SHP77 treated with DMSO at 0.1 percent for 48 hours (cell line): Measurements from ENCODE around the gene IRF2.

Source experiments
- DNase-seq: peaks from one replicate; lab custom pipeline; 2025; lab: John Stamatoyannopoulos, UW

Gene IRF2

GRCh38 chr4:184368290-184368689, 106.1 kb downstream of the IRF2 start:
- no peak for DNase-seq

DNA sequence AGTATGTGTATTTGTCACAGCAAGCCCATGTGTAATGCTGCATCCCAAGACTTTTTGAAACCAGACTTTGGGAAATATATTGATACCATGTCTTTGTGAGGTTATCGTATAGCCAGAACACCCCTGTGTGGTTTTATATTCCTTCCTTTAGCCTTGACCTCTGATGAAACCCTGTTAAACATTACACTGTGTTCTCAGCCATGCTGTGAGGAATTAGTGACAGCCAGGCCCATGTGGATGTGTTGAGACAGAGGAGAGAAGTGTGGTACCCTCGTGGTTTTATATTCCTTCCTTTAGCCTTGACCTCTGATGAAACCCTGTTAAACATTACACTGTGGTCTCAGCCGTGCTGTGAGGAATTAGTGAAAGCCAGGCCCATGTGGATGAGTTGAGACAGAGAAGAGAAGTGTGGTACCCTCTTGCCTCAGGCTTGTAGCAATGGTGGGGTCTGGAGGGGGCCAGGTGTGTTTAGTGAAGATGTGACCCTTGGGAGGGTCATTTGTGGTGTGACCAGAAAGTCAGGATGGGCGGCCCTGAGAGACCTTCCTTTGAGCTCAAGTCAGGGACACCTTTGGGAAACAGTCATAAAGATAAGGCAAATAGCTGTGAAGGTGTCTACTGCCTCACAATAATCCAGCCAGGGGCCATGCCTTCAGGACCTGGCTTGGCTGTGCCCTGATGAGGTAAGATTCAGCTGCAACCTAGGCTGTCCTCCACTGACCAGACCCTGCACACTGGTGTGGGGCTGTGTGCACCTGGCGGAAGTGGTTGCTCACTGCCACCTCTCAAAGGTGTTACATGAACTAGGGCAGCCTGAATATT, 110.0 kb downstream of the IRF2 start:
- no peak for DNase-seq

- no peak for DNase-seq
Measured at GRCh38 chr4:184363258-184363657, 111.1 kb downstream of the IRF2 start.

GRCh38 chr4:184362396-184362795, 112.0 kb downstream of the IRF2 start:
- DNase-seq, result no peak

GRCh38 chr4:184361443-184361842, 112.9 kb downstream of the IRF2 start:
- no peak for DNase-seq

- DNase-seq, result no peak
Measured at GRCh38 chr4:184359888-184360287, 114.5 kb downstream of the IRF2 start.

DNA sequence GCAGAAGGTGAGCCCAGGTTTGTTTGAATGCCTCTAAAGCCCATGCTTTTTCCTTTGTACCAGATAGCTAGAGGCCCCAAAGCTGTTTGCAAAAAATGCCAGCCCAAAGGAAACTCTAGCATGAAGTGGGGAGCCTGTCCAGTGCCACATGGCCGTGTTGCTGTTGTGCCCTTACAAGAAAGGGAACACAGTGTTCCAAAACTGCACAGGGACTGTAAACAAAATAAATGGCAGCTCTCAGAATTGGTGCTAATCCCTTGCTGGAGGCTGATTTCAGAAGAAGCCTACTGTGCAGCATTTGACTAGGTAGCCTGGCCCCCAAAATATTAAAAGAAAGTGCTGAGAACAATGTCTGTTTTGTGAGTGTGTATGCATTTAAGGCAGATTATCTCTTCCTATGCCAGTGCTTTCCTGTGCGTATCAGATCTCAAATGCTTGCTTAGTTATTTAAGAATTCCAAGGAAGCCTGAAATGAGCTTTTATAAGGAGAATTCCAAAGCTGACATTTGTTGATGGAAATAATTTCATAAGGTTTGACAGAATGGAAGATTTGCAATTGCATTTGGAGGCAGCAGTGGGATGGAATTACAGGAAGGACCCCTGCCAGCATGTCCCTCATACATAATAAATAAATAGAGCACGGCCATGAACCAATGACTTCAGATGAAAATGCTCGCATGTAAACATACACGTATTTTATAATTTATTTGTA, 115.7 kb downstream of the IRF2 start:
- DNase-seq, result no peak

DNA sequence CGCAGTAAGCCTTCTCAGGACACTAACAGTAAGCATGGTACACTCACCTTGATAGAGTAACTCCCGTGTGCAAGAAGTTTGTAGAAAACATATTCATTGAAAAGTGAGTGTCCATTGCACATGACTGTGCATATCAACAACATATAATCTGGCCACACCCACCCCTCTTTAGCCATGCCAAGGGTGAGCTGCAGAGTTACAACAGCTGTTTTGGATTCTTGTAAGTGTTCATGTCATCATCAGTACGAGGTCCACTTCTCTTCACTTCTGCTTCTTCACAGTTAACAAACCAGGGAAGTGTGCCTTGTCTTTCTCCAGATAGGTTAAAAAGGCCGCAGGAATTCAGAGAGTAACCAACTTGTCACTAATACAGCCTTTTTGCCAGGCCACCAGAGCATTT, 116.6 kb downstream of the IRF2 start:
- DNase-seq, result no peak

- DNase-seq, result no peak
Measured at GRCh38 chr4:184357165-184357564, 117.2 kb downstream of the IRF2 start.

- no peak for DNase-seq
Measured at GRCh38 chr4:184356366-184356765, 118.0 kb downstream of the IRF2 start.

DNA sequence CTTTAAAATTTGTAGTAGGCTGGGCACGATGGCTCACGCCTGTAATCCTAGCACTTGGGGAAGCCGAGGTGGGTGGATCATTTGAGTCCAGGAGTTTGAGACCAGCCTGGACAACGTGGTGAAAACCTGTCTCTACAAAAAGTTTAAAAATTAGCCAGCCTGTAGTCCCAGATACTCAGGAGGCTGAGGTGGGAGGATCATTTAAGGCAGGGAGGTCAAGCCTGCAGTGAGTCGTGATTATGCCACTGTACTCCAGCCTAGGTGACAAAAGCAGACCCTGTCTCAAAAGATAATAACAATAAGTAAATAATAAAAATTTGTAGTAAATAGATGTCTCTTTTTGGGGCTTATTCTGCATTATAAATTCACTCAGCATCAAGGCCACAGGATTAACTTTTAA, 118.5 kb downstream of the IRF2 start:
- DNase-seq, result no peak

DNA sequence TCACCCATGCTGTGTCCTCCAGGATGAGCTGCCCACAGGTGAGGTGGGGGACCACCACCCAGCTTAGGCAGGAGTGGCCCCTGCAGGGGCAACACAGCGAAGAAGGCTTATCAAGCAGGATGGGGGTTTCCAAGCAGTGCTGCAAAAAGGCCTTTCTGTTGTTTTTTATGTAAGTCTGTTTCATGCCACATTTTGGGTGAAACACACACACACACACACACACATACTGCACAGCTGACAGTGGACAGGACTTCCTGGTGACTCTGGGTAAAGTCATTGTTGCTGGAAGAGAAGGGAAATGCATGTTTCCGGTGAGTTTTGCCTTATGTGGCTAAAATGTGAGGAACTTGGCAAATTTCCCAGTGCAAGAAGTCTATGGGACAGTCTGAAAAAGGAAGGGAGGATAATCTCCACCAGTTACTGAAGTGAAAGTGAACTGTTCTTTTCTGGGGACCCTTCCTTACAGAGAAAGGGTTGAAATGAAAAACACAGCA, 119.2 kb downstream of the IRF2 start:
- no peak for DNase-seq

- DNase-seq, result no peak
Measured at GRCh38 chr4:184352891-184353290, 121.5 kb downstream of the IRF2 start.

- DNase-seq, result no peak
Measured at GRCh38 chr4:184351560-184352451, 122.5 kb downstream of the IRF2 start.

DNA sequence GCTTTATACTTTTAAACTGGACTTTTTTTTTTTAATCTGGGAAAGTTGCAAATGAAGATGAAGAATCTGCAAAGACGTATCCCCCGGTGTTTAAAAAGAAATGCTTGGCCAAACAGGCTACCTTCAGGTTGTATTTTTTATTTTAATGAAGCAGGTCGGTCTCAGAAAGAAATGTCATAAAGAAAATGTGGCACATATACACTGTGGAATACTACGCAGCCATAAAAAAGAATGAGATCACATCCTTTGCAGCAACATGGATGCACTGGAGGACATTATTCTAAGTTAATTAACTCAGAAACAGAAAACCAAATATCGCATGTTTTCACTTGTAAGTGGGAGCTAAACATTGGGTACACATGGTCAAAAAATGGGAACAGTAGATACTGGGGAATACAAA, 123.4 kb downstream of the IRF2 start:
- DNase-seq, result no peak

GRCh38 chr4:184350213-184350817, 124.0 kb downstream of the IRF2 start:
- no peak for DNase-seq

GRCh38 chr4:184349283-184350039, 124.9 kb downstream of the IRF2 start:
- DNase-seq, result no peak

- DNase-seq, result no peak
Measured at GRCh38 chr4:184348311-184349233, 125.8 kb downstream of the IRF2 start.

GRCh38 chr4:184347251-184348239, 126.8 kb downstream of the IRF2 start:
- no peak for DNase-seq
